Endometrial microvascular endothelial cells (primary cell): Measurements from ENCODE around the gene JADE3. TPM values are rescaled to one million over a fixed set of nuclear protein-coding genes. Genes with fewer than 3 reads are reported as not detected.
"Not testable (repeated sequence)": the region's sequence is repeated elsewhere in the genome, so short reads cannot be mapped to it uniquely, and the experiment has no call there.

ENCODE experiments used
- in situ Hi-C: cut with HindIII; loops from 2 replicates; pipeline ENCODE4 v1.10.0; 2017; ENCODE audit warnings: low sequenced_read_pairs, low pct_unique_long_range_greater_than_20kb; ENCODE audit errors: inconsistent ontology term
- total RNA-seq: library from RNA; depleted of rRNA; stranded (reverse); fragments of >200 nt; gene quantifications from one replicate; pipeline ENCODE4 v1.2.3, GENCODE V29; 2015; ENCODE audit errors: inconsistent ontology term

The JADE3 gene
- total RNA-seq, 1 donor from 2014 or later, result 9.7 TPM

DNA sequence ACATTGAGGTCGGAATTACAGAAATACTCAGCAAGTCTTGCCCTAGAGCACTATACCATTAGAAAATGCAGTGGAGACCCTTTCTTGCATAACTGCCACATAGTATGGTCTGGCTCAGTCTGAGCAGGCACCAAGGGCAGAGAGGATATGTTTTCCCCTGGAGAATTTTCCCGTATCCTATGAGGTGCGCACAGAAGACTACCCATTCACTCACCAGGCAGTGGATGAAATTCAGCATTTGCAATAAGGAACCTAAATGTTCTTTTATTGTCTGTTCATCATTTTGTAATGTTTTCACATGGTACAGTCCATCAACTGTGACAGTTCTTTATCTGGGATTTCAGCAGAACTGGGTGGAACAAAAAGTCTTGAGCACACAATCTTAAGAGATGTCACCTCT, 15.5 kb downstream of the JADE3 start:
- in situ Hi-C loops, result no loop called here

GRCh38 chrX:46929439-46930261, 17.4 kb downstream of the JADE3 start:
- in situ Hi-C loops, result no loop called here

- in situ Hi-C loops, result no loop called here
Measured at GRCh38 chrX:46935295-46935694, 23.1 kb downstream of the JADE3 start.

GRCh38 chrX:46938589-46938988, 26.4 kb downstream of the JADE3 start:
- in situ Hi-C loops, result no loop called here

DNA sequence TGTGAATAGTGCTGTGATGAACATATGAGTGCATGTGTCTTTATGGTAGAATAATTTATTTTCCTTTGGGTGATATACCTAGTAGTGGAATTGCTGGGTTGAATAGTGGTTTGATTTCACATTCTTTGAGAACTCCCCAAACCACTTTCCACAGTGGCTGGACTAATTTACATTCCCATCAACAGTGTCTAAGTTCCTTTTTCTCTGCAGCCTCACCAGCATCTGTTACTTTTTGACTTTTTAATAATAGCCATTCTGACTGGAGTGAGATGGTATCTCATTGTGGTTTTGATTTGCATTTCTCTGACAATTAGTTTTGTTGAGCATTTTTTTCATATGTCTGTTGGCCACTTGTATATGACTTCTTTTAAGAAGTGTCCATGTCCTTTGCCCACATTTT, 29.1 kb downstream of the JADE3 start:
- in situ Hi-C loops, result no loop called here

DNA sequence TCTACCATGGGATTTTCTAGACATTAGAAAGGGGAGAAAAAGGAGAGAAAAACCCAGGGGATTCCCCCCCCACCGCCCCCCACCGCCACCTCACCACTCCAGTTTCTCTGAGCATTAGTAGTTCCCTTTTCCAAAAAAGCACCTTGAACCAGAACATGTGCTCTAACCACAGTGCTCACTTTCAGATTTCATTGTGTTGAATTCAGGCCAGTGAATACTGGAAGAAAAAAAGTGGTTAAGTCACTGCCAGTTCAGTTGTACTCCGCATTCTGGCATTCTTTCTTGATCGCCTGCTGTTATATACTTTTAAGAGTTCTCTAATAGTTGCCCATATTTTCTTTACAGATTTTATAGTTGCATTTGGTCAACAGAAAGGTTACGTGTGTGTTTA, 40.9 kb downstream of the JADE3 start:
- in situ Hi-C loops, result no loop called here

DNA sequence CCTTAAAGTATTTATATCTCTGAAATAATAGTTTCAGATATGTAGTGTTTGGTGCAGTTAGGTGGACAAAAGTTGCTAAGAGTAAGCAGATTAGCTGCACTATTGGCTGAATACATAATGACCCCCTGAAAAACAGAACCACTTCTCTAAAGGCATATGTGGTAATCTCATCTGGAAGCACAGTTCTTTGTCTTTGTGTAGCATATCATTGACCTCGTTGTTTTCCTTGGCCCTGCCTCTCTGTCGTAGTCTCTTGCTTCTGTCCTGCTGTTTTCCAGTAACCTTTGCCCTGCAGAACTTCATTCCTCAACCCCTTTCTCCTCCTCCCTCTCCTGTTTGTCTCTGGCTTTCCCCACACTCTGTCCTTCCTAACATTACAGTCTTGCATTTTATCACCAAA, 41.4 kb downstream of the JADE3 start:
- in situ Hi-C loops, result no loop called here

- in situ Hi-C loops, result no loop called here
Measured at GRCh38 chrX:46954716-46955115, 42.5 kb downstream of the JADE3 start.

DNA sequence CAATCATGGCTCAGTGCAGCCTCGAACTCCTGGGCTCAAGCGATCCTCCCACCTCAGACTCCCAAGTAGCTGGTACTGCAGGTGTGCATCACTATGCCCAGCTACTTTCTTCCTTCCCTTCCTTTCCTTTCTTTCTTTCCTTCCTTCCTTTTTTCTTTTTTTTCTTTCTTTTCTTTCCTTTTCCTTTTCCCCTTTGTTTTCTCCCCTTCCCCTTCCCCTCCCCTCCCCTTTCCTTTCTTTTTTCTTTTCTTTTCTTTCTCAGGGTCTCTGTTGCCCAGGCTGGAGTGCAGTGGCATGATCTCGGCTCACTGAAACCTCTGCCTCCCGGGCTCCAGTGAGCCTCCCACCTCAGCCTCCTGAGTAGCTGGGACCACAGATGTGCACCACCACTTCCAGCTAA, 44.4 kb downstream of the JADE3 start:
- in situ Hi-C loops, result not testable (repeated sequence)

DNA sequence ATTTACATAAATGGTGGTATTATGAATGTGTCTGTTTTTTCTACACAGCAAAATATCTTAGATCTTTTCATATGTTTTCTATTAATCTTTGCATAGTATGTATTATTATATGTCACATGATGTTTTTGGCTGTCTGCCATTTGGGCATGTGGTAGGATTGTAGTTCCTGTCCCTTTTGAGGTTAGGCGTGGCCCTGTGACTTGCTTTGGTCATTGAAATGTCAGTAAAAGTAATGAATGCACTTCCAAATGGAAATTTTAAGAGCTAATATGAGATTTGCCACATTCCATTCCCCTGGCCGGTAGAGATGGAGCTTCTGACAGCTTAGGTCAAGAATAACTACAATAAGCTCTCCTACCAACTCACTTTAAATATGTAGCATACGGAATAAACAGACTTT, 45.1 kb downstream of the JADE3 start:
- in situ Hi-C loops, result no loop called here

- in situ Hi-C loops, result no loop called here
Measured at GRCh38 chrX:46959101-46959500, 46.9 kb downstream of the JADE3 start.

DNA sequence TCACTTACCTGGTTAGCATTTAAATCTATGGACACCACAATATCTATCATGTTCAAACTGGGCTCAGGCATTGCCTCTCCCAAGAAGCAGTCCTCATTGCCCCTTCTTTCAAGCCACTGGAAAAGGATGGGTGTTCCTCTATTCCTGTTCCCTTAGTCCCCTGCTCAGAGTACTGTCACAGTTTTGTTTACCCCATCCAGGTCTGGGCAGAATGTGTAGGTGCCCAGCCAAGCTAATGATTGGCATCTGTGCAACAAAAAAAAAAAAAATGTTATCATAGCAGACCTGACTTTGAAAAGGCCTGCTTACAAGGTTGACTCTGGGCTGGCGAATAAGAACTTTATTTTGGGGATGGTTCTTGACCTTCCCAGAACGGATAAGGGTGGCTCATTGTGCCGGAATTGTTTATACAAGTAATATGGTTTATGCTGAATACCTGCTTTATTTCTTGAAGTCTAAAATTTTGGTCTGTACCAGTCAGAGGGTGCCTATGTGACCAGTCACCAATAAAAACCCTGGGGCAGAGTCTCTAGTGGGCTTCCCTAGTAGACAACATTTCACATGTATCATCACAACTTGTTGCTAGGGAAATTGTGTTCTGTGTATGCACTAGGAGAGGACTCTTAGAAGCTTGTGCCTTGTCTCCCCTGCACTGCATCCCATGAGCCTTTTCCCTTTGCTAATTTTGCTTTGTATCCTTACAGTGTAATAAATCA, 47.9 kb downstream of the JADE3 start:
- in situ Hi-C loops, result no loop called here

- in situ Hi-C loops, result no loop called here
Measured at GRCh38 chrX:46961097-46961496, 48.9 kb downstream of the JADE3 start.

GRCh38 chrX:46961574-46962283, 49.5 kb downstream of the JADE3 start:
- in situ Hi-C loops, result no loop called here

DNA sequence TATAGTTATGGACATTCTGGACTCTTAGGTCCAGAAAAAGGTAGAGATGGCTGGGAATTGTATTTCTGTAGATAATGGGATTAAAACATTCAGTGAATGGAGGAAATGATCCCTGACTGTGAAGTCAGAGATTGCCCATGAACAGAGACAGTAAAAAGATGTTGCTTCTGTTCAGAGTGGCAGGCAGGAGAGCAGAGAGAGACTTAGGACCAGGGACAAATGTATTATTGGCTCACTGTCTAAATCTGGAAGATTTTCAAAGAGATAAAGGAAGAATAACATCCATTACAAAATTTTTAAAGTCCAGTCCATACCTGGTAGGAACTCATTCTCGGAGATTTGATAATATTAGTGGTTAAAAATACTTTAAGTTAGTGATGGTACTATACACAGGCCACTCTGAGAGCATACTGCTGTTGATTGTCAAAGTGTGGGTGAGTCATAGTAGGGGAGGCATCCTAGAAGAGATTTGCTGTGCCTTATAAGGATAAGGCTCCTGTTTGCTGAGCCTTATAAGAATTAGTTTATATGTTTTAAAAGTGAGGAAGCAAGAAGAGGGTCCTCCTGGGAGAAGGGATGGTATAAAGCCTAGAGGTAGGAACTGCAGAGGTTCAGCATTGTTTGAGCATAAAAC, 53.0 kb downstream of the JADE3 start:
- in situ Hi-C loops, result no loop called here

GRCh38 chrX:46967547-46967946, 55.3 kb downstream of the JADE3 start:
- in situ Hi-C loops, result no loop called here

GRCh38 chrX:46977046-46977445, 64.8 kb downstream of the JADE3 start:
- in situ Hi-C loops, result not testable (repeated sequence)

DNA sequence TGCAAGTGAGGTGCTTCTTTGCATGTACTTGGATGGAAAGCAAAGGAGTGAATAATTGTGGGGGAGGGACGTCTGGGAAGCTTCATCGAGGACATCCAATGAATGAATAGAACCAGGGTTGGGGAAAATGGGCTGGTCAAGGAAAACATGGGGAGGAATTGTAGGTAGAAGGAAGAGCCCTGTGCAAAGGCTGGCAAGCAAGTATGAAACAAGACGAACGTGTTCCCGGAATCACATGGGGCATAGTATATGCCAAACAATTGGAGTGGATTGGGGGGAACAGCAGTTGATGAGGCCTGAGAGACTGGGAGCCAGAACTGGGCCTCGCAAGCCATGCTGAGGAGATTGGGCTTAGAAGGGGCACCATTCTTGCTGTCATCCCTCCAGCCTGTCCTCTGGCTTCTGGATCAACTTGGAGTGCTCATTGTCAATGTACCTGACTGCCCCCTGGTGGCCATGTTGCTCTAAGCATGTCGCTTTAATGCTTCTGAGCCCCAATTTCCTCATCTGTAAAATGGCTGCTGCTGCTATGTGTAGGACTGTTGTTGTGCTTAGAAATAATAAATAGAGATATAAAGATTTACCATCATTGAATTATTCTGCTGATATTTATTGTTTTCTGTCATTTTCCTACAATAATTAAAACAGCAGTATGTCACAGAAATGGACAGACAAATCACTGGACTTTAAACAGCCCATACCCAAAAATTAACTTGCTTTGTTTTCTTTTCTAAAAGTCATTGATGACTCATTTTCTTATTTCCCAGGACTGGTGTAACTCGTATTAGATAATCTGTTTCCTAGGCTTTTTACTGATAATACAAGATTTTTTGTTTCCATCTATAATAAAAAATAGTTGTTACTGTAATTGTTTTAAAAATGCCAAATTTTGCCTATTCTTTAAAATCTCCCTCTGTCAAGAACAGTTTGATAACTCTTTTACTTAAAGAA, 66.4 kb downstream of the JADE3 start:
- in situ Hi-C loops, result no loop called here
